Measurements from ENCODE around the gene RAB11FIP2.

DNA sequence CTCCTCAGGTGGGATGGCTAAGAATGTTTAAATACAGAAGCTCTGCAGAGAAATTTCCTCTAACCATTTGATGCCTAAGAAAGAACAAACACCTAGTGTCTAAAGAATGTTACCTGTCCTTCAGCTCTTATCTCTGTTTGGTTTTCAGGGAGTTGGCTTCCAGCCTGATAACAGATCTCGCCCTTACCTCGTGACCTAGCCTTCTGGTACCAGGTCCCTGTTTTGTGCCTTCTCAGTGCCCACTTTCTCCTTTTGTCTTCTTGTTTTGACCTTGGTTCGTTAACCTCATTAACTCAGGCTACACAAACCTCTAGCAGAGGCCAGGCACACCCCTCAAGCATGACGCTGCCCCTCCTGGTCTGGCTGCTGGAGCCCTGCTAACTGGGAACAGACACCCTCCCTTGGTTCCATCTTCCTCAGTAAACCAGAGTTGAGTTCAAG, 16.1 kb upstream of the RAB11FIP2 start:
- TF ChIP-seq, protein P1, sequence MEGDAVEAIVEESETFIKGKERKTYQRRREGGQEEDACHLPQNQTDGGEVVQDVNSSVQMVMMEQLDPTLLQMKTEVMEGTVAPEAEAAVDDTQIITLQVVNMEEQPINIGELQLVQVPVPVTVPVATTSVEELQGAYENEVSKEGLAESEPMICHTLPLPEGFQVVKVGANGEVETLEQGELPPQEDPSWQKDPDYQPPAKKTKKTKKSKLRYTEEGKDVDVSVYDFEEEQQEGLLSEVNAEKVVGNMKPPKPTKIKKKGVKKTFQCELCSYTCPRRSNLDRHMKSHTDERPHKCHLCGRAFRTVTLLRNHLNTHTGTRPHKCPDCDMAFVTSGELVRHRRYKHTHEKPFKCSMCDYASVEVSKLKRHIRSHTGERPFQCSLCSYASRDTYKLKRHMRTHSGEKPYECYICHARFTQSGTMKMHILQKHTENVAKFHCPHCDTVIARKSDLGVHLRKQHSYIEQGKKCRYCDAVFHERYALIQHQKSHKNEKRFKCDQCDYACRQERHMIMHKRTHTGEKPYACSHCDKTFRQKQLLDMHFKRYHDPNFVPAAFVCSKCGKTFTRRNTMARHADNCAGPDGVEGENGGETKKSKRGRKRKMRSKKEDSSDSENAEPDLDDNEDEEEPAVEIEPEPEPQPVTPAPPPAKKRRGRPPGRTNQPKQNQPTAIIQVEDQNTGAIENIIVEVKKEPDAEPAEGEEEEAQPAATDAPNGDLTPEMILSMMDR (conservative IDR thresholded peaks at IDR 0.05; ENCODE audit: low read depth, low read length) = no peak
- no peak for TF ChIP-seq EZH2 (IDR thresholded peaks at IDR 0.05; ENCODE audit: borderline replicate concordance, low read depth, low read length, poor library complexity, severe bottlenecking)

Measured in A673 (cell line).